B cell (primary cell): Measurements from ENCODE around the gene GCDH. TPM values are rescaled to one million over a fixed set of nuclear protein-coding genes. Genes with fewer than 3 reads are reported as not detected.
A peak's percentile ranks its signal among the peaks of the same experiment; 100 is the strongest.

Experiments
- ATAC-seq: fragments of 200-7000 bp; cut with Tn5 transposase; one replicate; pipeline ENCODE4 v1.10.0; 2021; ENCODE audit warnings: low read depth, mild to moderate bottlenecking, moderate number of reproducible peaks, moderate library complexity
- CTCF ChIA-PET: fragments of 350-600 bp; sonication (Branson Sonifier 250); formaldehyde crosslinking; loops from one replicate; lab custom pipeline; 2021; ENCODE audit warnings: antibody characterized with exemption, inconsistent platforms; lab: Charles Lee
- POLR2A ChIA-PET: fragments of 350-600 bp; sonication (Branson Sonifier 250); formaldehyde crosslinking; loops from one replicate; lab custom pipeline; 2021; ENCODE audit warnings: antibody characterized with exemption; lab: Charles Lee
- DNase-seq: peaks from one replicate; pipeline ENCODE4 v3.0.0; 2013
- H2AFZ ChIP-seq: 2 replicates; pipeline ENCODE4 v1.6.1; 2012; ENCODE audit warnings: mild to moderate bottlenecking, low read depth, low read length; ENCODE audit not compliant: insufficient read depth, poor library complexity, severe bottlenecking
- H3K27ac ChIP-seq, 2 donors: 1 replicate in 1 of 2; 2 replicates in 1 of 2; pipeline ENCODE4 v1.5.1; 2012 to 2013; ENCODE audit warnings: low read length in 2 of 2, mild to moderate bottlenecking in 2 of 2, moderate library complexity in 1 of 2
- H3K27me3 ChIP-seq, 4 experiments: fragments of 200-600 bp in 1 of 4; sonication (generic) in 1 of 4; replicated peaks in 1 of 4; 1 replicate in 2 of 4; 2 replicates in 2 of 4; pipeline versions ENCODE4 v1.6.1 to v1.7.0; 2013 to 2016; ENCODE audit warnings: low read length in 3 of 4, mild to moderate bottlenecking in 2 of 4, mixed read lengths in 1 of 4, moderate library complexity in 1 of 4; ENCODE audit not compliant: insufficient read depth in 4 of 4, control insufficient read depth in 3 of 4; ENCODE audit errors: control extremely low read depth in 1 of 4
- H3K36me3 ChIP-seq, 2 experiments: replicated peaks in 1 of 2; 1 replicate in 1 of 2; 2 replicates in 1 of 2; pipeline versions ENCODE4 v1.6.1 to v1.7.1; 2013; ENCODE audit warnings: low read length in 1 of 2; ENCODE audit not compliant: insufficient read depth in 2 of 2, control insufficient read depth in 1 of 2; ENCODE audit errors: control extremely low read depth in 1 of 2, extremely low read depth in 1 of 2
- H3K4me1 ChIP-seq, 2 donors: fragments of 200-600 bp in 1 of 2; sonication (generic) in 1 of 2; 1 replicate in 1 of 2; 2 replicates in 1 of 2; pipeline versions ENCODE4 v1.5.1 to v1.6.1; 2013 to 2017; ENCODE audit warnings: low read length in 2 of 2; ENCODE audit not compliant: control insufficient read depth in 2 of 2, insufficient read depth in 2 of 2
- H3K4me2 ChIP-seq: replicated peaks from 2 replicates; pipeline ENCODE3; 2012; ENCODE audit warnings: mild to moderate bottlenecking, low read depth, low read length; ENCODE audit not compliant: poor library complexity, severe bottlenecking
- H3K4me3 ChIP-seq, 5 experiments: fragments of 200-600 bp in 1 of 5; sonication (generic) in 1 of 5; 1 replicate in 3 of 5; 2 replicates in 2 of 5; pipeline versions ENCODE4 v1.5.1 to v1.7.0; 2011 to 2016; ENCODE audit warnings: low read length in 4 of 5, mild to moderate bottlenecking in 4 of 5, low read depth in 2 of 5, control low read depth in 1 of 5, moderate library complexity in 1 of 5; ENCODE audit not compliant: insufficient read depth in 1 of 5; ENCODE audit errors: control extremely low read depth in 1 of 5, extremely low read depth in 1 of 5
- H3K79me2 ChIP-seq: fragments of 200-600 bp; sonication (generic); one replicate; pipeline ENCODE4 v1.6.0; 2016; ENCODE audit warnings: low read length; ENCODE audit not compliant: control insufficient read depth, insufficient read depth
- H3K9ac ChIP-seq: fragments of 200-600 bp; sonication (generic); 2 replicates; pipeline ENCODE4 v1.6.1; 2017; ENCODE audit warnings: mild to moderate bottlenecking, low read length, moderate library complexity
- H3K9me3 ChIP-seq, 3 donors: one replicate each; pipeline versions ENCODE4 v1.6.1 to v1.7.1; 2013; ENCODE audit warnings: low read length in 2 of 3; ENCODE audit not compliant: control insufficient read depth in 2 of 3, insufficient read depth in 1 of 3; ENCODE audit errors: control extremely low read depth in 1 of 3
- H4K20me1 ChIP-seq: 2 replicates; pipeline ENCODE4 v1.6.0; 2012; ENCODE audit warnings: mild to moderate bottlenecking, low read length; ENCODE audit not compliant: insufficient read depth, control insufficient read depth, poor library complexity, severe bottlenecking
- H3K27ac Mint-ChIP-seq: one replicate; pipeline ENCODE4 v1.8.0; 2021; ENCODE audit warnings: mixed read lengths
- H3K27me3 Mint-ChIP-seq: one replicate; pipeline ENCODE4 v1.8.0; 2021; ENCODE audit warnings: mixed read lengths
- H3K4me1 Mint-ChIP-seq: one replicate; pipeline ENCODE4 v1.8.0; 2021; ENCODE audit warnings: mixed read lengths
- H3K4me3 Mint-ChIP-seq: one replicate; pipeline ENCODE4 v1.8.0; 2021; ENCODE audit warnings: mixed read lengths
- H3K9me3 Mint-ChIP-seq: one replicate; pipeline ENCODE4 v1.8.0; 2022; ENCODE audit warnings: mixed read lengths; ENCODE audit not compliant: insufficient read depth
- EZH2 ChIP-seq: IDR thresholded peaks from 2 replicates; pipeline ENCODE4 v1.6.1; 2012; ENCODE audit warnings: borderline replicate concordance, low read depth, mild to moderate bottlenecking, moderate library complexity, low read length; ENCODE audit not compliant: insufficient read depth, poor library complexity, severe bottlenecking
- WGBS: methylation state at CpG from one replicate; pipeline ENCODE4 v1.1.5; 2013; ENCODE audit warnings: missing lambda C conversion rate; ENCODE audit not compliant: insufficient coverage; 5-methylcytosine and 5-hydroxymethylcytosine counted together
- intact Hi-C: fragments of 100-400 bp; cut with micrococcal nuclease; formaldehyde crosslinking; loops from one replicate; pipeline ENCODE4 v1.10.0; 2022
- polyA plus RNA-seq: library from polyadenylated mRNA; depleted of rRNA; stranded (reverse); fragments of >200 nt; gene quantifications from 2 replicates; pipeline ENCODE4 v1.2.3, GENCODE V29; 2012
- total RNA-seq, 2 donors: library from RNA; stranded (reverse); fragments of 120-200 nt in 1 of 2; gene quantifications; 1 replicate in 1 of 2; 2 replicates in 1 of 2; pipeline versions ENCODE4 v1.2.3 to v1.2.4, GENCODE V29; 2013 to 2022
- TF ChIP-seq, protein P1 (sequence below): fragments of 200-600 bp; IDR thresholded peaks from one replicate; pipeline ENCODE4 v1.8.0; 2022; ENCODE audit warnings: antibody characterized with exemption, mild to moderate bottlenecking

Gene GCDH
- total and polyA plus RNA-seq, 2 donors (not counting 1 experiment from before 2014, with no cell fraction given): 48.9 to 61.2 TPM

DNA sequence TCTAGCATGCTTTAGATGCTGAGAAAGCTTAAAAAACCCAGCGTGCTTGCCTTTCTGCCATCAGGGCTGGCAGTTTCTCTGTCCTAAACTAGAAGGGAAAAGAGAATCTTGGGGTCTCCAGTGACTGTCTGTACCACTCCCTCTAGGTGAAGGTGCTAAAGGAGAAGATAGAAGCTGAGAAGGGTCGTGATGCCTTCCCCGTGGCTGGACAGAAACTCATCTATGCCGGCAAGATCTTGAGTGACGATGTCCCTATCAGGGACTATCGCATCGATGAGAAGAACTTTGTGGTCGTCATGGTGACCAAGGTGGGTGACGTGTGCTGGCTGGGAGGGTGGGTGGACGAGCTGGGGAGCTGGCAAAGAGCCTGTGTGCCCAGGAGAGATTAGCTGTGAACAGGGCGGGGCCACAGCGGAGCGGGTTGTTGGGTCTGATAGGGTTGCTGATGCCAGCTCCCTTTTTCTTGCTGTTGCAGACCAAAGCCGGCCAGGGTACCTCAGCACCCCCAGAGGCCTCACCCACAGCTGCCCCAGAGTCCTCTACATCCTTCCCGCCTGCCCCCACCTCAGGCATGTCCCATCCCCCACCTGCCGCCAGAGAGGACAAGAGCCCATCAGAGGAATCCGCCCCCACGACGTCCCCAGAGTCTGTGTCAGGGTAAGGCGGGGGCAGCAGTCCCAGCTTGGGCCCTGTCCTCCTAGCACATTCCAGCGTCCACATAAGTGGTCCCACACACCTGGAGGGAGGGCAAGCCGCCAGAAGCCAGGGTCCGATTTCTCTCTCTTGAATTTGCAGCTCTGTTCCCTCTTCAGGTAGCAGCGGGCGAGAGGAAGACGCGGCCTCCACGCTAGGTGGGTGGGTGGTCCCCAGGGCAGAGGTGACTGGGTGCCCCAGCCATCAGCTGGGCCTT lies 57.0 kb downstream of the GCDH start:
- WGBS: 98% methylated on average over 21 of the region's 28 CpGs
- POLR2A ChIA-PET: interaction anchor here (0.6 to 1.3 kb wide), 2 partner anchors 10 to 789 kb away, joined by 3 to 4 read pairs; partner anchors contain the start of gene CALR
- CTCF ChIA-PET: interaction anchor here (1.0 to 1.3 kb wide), 3 partner anchors 10 to 152 kb away, joined by 3 read pairs; no protein-coding TSS in a partner anchor
- peaks cover 0 to 7% (median 0%) of the 10 kb centered on the region in 3 donors for H3K9me3 ChIP-seq
- no peak overlapping the region for H3K9ac ChIP-seq
- no peak overlapping the region for H3K4me3 ChIP-seq
- no peaks in the 10 kb centered on the region for H3K27me3 ChIP-seq
- peak overlapping the region; percentile 3 for H3K27ac Mint-ChIP-seq
- peak overlapping the region; percentile 29 for H3K4me3 Mint-ChIP-seq
- no peaks in the 10 kb centered on the region for H3K27me3 Mint-ChIP-seq
- H3K4me1 ChIP-seq: peaks cover 15 to 32% of the 10 kb centered on the region in 2 donors
- intact Hi-C loops: no loop called here
- H4K20me1 ChIP-seq: peaks cover 30% of the 10 kb centered on the region
- H3K4me1 Mint-ChIP-seq: peaks cover 36% of the 10 kb centered on the region
- H3K36me3 ChIP-seq: peaks cover 0 to 76% of the 10 kb centered on the region in 2 experiments
- peaks cover 25% of the 10 kb centered on the region for H3K79me2 ChIP-seq
- H2AFZ ChIP-seq: no peak overlapping the region
- ATAC-seq (no peak), DNase-seq (no peak)
- no peak overlapping the region for H3K27ac ChIP-seq
- no peak for TF ChIP-seq EZH2
- TF ChIP-seq, protein P1, sequence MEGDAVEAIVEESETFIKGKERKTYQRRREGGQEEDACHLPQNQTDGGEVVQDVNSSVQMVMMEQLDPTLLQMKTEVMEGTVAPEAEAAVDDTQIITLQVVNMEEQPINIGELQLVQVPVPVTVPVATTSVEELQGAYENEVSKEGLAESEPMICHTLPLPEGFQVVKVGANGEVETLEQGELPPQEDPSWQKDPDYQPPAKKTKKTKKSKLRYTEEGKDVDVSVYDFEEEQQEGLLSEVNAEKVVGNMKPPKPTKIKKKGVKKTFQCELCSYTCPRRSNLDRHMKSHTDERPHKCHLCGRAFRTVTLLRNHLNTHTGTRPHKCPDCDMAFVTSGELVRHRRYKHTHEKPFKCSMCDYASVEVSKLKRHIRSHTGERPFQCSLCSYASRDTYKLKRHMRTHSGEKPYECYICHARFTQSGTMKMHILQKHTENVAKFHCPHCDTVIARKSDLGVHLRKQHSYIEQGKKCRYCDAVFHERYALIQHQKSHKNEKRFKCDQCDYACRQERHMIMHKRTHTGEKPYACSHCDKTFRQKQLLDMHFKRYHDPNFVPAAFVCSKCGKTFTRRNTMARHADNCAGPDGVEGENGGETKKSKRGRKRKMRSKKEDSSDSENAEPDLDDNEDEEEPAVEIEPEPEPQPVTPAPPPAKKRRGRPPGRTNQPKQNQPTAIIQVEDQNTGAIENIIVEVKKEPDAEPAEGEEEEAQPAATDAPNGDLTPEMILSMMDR: no peak
- H3K4me2 ChIP-seq: no peak overlapping the region
- H3K9me3 Mint-ChIP-seq: no peaks in the 10 kb centered on the region
